OCI-LY7 (cell line): ENCODE data around the gene ACOXL. TPM values are rescaled to one million over a fixed set of nuclear protein-coding genes. Genes with fewer than 3 reads are reported as not detected.
A peak's percentile ranks its signal among the peaks of the same experiment; 100 is the strongest.
"Not testable (repeated sequence)": the region's sequence is repeated elsewhere in the genome, so short reads cannot be mapped to it uniquely, and the experiment has no call there.

Experiments used
- BruUV-seq: library from RNA; stranded (reverse); fragments of 400-500 nt; replicated peaks from 2 replicates; lab custom pipeline; 2021; lab: Mats Ljungman, UMichigan
- CTCF ChIA-PET: fragments of 300-600 bp; sonication (Branson Sonifier 250); formaldehyde crosslinking; loops from one replicate; lab custom pipeline; 2022; ENCODE audit warnings: antibody characterized with exemption; ENCODE audit not compliant: unreplicated experiment; lab: Charles Lee
- POLR2A ChIA-PET: fragments of 300-600 bp; sonication (Branson Sonifier 250); formaldehyde crosslinking; loops from one replicate; lab custom pipeline; 2022; ENCODE audit warnings: antibody characterized with exemption; lab: Charles Lee
- DNase-seq: peaks from one replicate; pipeline ENCODE4 v3.0.0-alpha.2; 2015; ENCODE audit warnings: low spot score
- H2AFZ ChIP-seq: fragments of 200-600 bp; sonication (generic), shearing (Covaris generic); 2 replicates; pipeline ENCODE4 v1.6.1; 2014; ENCODE audit warnings: mild to moderate bottlenecking, antibody characterized with exemption, low read length, moderate library complexity
- H3K27ac ChIP-seq: fragments of 200-600 bp; sonication (generic); 2 replicates; pipeline ENCODE4 v1.5.1; 2014; ENCODE audit warnings: mixed run types, low read depth, mild to moderate bottlenecking, moderate library complexity, low read length, inconsistent platforms; ENCODE audit not compliant: poor library complexity, severe bottlenecking
- H3K36me3 ChIP-seq: fragments of 200-600 bp; sonication (generic); 2 replicates; pipeline ENCODE4 v1.6.1; 2014; ENCODE audit warnings: mild to moderate bottlenecking, antibody characterized with exemption, low read length, moderate library complexity, mixed read lengths; ENCODE audit not compliant: insufficient read depth
- H3K4me1 ChIP-seq: fragments of 200-600 bp; sonication (generic); 2 replicates; pipeline ENCODE4 v1.5.1; 2014; ENCODE audit warnings: mild to moderate bottlenecking, low read length; ENCODE audit not compliant: insufficient read depth, poor library complexity, severe bottlenecking
- H3K4me2 ChIP-seq: fragments of 200-600 bp; sonication (generic); 2 replicates; pipeline ENCODE4 v1.6.1; 2014; ENCODE audit warnings: mild to moderate bottlenecking, low read length
- H3K4me3 ChIP-seq: fragments of 200-600 bp; sonication (generic); 2 replicates; pipeline ENCODE4 v1.5.1; 2014; ENCODE audit warnings: mild to moderate bottlenecking, low read depth, low read length; ENCODE audit not compliant: poor library complexity, severe bottlenecking
- H3K79me2 ChIP-seq: fragments of 200-600 bp; sonication (generic); 2 replicates; pipeline ENCODE4 v1.6.1; 2016; ENCODE audit warnings: low read depth, mild to moderate bottlenecking, low read length, moderate library complexity, mixed read lengths; ENCODE audit not compliant: insufficient read depth
- H3K9me2 ChIP-seq: fragments of 200-600 bp; sonication (generic); 2 replicates; pipeline ENCODE4 v1.6.1; 2016; ENCODE audit warnings: mild to moderate bottlenecking, low read length, mixed read lengths; ENCODE audit not compliant: insufficient read depth
- H3K9me3 ChIP-seq: fragments of 200-600 bp; sonication (generic); 2 replicates; pipeline ENCODE4 v1.6.1; 2014; ENCODE audit warnings: mild to moderate bottlenecking, mixed run types, low read length, mixed read lengths
- H4K20me1 ChIP-seq: fragments of 200-600 bp; sonication (generic); 2 replicates; pipeline ENCODE4 v1.6.1; 2014; ENCODE audit warnings: mild to moderate bottlenecking, antibody characterized with exemption, low read length, moderate library complexity, mixed read lengths; ENCODE audit not compliant: insufficient read depth
- CTCF ChIP-seq: fragments of 200-600 bp; sonication (generic); conservative IDR thresholded peaks from 2 replicates; pipeline ENCODE4 v1.5.1; 2014; ENCODE audit warnings: mild to moderate bottlenecking, antibody characterized with exemption, low read length, moderate library complexity, mixed read lengths
- EZH2phosphoT487 ChIP-seq: fragments of 200-600 bp; sonication (generic); IDR thresholded peaks from 2 replicates; pipeline ENCODE4 v1.6.1; 2018; ENCODE audit warnings: low read depth, borderline replicate concordance, mild to moderate bottlenecking, mixed run types, antibody characterized with exemption, low read length, moderate library complexity, mixed read lengths
- intact Hi-C: fragments of 100-400 bp; cut with micrococcal nuclease; formaldehyde crosslinking; loops from one replicate; pipeline ENCODE4 v1.10.0; 2022; ENCODE audit not compliant: unreplicated experiment
- total RNA-seq, 2 experiments: library from RNA; depleted of rRNA in 1 of 2; stranded (reverse); fragments of >200 nt in 1 of 2; shearing (Covaris generic) in 1 of 2; gene quantifications; 2 replicates each; pipeline ENCODE4 v1.2.3, GENCODE V29; 2014 to 2022

ACOXL gene
- total RNA-seq, 2 experiments from 2014 or later: 1.4 TPM; not detected in 1

DNA sequence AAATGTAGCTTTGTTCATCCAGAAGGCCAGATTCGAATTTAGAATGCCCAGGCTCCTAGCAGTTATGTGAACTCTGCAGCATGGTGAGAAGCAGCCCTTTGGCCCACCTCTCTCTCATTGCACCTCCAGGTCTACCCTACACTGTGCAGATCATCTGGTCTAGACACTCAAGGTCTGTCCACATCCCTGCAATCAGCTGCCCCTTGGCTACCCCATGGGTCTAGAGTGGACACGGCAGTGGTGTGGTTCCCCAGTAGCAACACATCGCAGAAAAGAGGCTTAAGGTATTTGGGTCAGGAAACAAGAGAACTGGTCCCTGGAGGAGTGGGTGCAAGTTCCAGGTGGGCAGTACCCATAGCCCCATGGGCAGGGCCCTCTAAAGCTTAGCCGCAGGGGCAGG lies 311.7 kb downstream of the ACOXL start:
- H3K36me3 ChIP-seq: no peaks in the 10 kb centered on the region; the same call in 1 of the 2 replicates
- H3K9me2 ChIP-seq: no peaks in the 10 kb centered on the region
- H3K4me1 ChIP-seq: peaks cover 60% of the 10 kb centered on the region
- no peak overlapping the region for H3K4me3 ChIP-seq
- TF ChIP-seq CTCF (no peak), EZH2phosphoT487 (no peak)
- BruUV-seq: no TSS peak
- no peak overlapping the region for H3K27ac ChIP-seq
- H3K9me3 ChIP-seq: no peaks in the 10 kb centered on the region
- intact Hi-C loops: no loop called here
- H3K79me2 ChIP-seq: no peaks in the 10 kb centered on the region
- POLR2A ChIA-PET: interaction anchor here (0.5 to 1.2 kb wide), 2 partner anchors 13 to 33 kb away, joined by 3 to 10 read pairs; no protein-coding TSS in a partner anchor
- DNase-seq: no peak
- CTCF ChIA-PET: no interaction called here
- H4K20me1 ChIP-seq: no peaks in the 10 kb centered on the region
- 0 out of 2 replicates have a peak overlapping the region, but pooled peaks have one; percentile 5 for H3K4me2 ChIP-seq
- H2AFZ ChIP-seq: no peak overlapping the region

GRCh38 chr2:111045236-111045635 lies 312.9 kb downstream of the ACOXL start:
- DNase-seq: not testable (repeated sequence)
- peaks cover 60% of the 10 kb centered on the region for H3K4me1 ChIP-seq

DNA sequence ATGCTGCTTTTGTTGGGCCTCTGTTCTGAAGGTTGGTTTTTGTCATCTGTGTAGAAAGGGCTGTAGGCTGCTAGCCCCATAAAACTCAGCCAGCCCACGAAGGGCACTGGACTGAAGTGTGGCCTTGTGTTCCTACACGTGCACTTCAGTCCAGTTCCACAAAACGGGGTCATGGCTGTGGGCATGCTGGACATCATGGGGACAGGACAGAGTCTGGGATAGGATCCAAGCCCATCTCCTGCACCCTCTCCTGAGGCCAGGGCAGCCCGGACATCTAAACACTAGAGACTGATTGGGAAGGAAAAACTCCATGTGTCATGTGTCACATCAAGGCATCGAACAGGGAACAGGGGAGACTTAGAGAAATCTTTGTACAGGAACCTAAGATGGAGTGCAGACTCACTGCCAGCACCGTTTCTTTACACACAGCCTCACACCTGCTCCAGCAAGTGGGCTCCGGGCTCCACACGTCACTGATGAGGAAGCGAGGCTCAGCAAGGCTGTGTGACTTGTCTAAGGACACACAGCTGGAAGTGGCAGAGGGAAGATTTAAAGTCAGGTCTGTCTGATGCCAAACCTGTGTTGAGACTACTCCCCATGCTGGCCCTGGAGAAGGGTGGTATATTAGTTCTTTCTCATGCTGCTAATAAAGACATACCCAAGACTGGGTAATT lies 313.5 kb downstream of the ACOXL start:
- Histone ChIP-seq H2AFZ (no peak overlapping the region), H4K20me1 (no peaks in the 10 kb centered on the region), H3K4me3 (no peak overlapping the region), H3K9me3 (no peaks in the 10 kb centered on the region), H3K4me1 (peaks cover 61% of the 10 kb centered on the region), H3K79me2 (peaks cover under 1% of the 10 kb centered on the region; the same call in 1 of the 2 replicates), H3K36me3 (no peaks in the 10 kb centered on the region; the same call in 1 of the 2 replicates), H3K27ac (no peak overlapping the region), H3K4me2 (no peak overlapping the region), H3K9me2 (no peaks in the 10 kb centered on the region)
- BruUV-seq: no TSS peak
- TF ChIP-seq EZH2phosphoT487: no peak
- TF ChIP-seq CTCF: no peak
- intact Hi-C loops: no loop called here
- POLR2A ChIA-PET: no interaction called here
- CTCF ChIA-PET: no interaction called here
- DNase-seq: no peak

More at GRCh38 chr2:111045236-111045635, 312.9 kb downstream of the ACOXL start:
- H3K9me2 ChIP-seq, BruUV-seq, H3K27ac ChIP-seq, H3K4me2 ChIP-seq, POLR2A ChIA-PET, H3K4me3 ChIP-seq, H3K36me3 ChIP-seq, H3K9me3 ChIP-seq, H3K79me2 ChIP-seq, intact Hi-C loops, H4K20me1 ChIP-seq, CTCF ChIA-PET, H2AFZ ChIP-seq: not testable (repeated sequence)
